ENCODE results near the gene TOGARAM2. TPM values are rescaled to one million over a fixed set of nuclear protein-coding genes. Genes with fewer than 3 reads are reported as not detected.

Gene TOGARAM2
- polyA plus RNA-seq, 4 donors: under 0.01 to 1.1 (median 0.79) TPM

- FAIRE-seq (no peak), DNase-seq (no peak)
- Histone ChIP-seq H3K9me3 (ENCODE audit: control insufficient read depth in 2 of 2, insufficient read depth in 1 of 2, low read depth in 1 of 2, low read length in 1 of 2) (no peaks in the 10 kb centered on the region), H3K4me3 (ENCODE audit: low read depth in 1 of 3, low read length in 3 of 3) (no peak overlapping the region), H3K27me3 (ENCODE audit: control insufficient read depth in 3 of 3, insufficient read depth in 3 of 3, low read length in 3 of 3) (no peaks in the 10 kb centered on the region), H3K27ac (ENCODE audit: low read depth in 1 of 3, low read length in 2 of 3) (no peak overlapping the region), H3K4me1 (ENCODE audit: control insufficient read depth in 3 of 3, insufficient read depth in 2 of 3, low read depth in 1 of 3, low read length in 2 of 3) (no peaks in the 10 kb centered on the region), H3K36me3 (ENCODE audit: control insufficient read depth in 3 of 3, insufficient read depth in 2 of 3, low read depth in 1 of 3, low read length in 3 of 3) (no peaks in the 10 kb centered on the region)
- 24 to 42% (median 34%) methylated on average over 7 of the region's 7 CpGs for WGBS, 3 donors
Measured at GRCh38 chr2:29066997-29067605, 86.0 kb downstream of the TOGARAM2 start.

DNA sequence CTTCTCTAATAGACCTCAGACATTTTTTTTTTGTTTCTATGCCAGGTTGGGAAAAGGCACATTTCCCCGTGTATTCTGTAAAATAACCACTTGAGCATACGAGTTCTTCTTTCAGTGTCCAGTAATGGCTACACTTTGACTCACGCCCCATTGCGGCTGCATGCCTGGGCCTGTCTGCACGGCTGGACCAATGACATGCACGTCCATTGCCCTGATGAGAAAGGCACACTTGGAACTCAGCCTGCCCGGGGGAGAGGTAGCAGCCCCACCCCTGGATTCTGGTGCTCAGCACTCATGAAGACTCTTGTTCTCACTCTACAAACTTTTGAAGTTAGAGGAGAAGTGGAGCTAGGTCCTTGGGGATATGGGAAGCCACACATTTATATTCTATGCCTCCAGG, 87.4 kb downstream of the TOGARAM2 start:
- Histone ChIP-seq H3K27me3 (ENCODE audit: control insufficient read depth in 3 of 3, insufficient read depth in 3 of 3, low read length in 3 of 3) (no peaks in the 10 kb centered on the region), H3K4me1 (ENCODE audit: control insufficient read depth in 3 of 3, insufficient read depth in 2 of 3, low read depth in 1 of 3, low read length in 2 of 3) (no peaks in the 10 kb centered on the region), H3K9me3 (ENCODE audit: control insufficient read depth in 2 of 2, insufficient read depth in 1 of 2, low read depth in 1 of 2, low read length in 1 of 2) (no peaks in the 10 kb centered on the region), H3K36me3 (ENCODE audit: control insufficient read depth in 3 of 3, insufficient read depth in 2 of 3, low read depth in 1 of 3, low read length in 3 of 3) (no peaks in the 10 kb centered on the region), H3K4me3 (ENCODE audit: low read depth in 1 of 3, low read length in 3 of 3) (no peak overlapping the region), H3K27ac (ENCODE audit: low read depth in 1 of 3, low read length in 2 of 3) (no peak overlapping the region)
- DNase-seq: no peak
- no peak for FAIRE-seq
- 80 to 87% (median 81%) methylated on average over 7 of the region's 7 CpGs for WGBS, 3 donors

DNA sequence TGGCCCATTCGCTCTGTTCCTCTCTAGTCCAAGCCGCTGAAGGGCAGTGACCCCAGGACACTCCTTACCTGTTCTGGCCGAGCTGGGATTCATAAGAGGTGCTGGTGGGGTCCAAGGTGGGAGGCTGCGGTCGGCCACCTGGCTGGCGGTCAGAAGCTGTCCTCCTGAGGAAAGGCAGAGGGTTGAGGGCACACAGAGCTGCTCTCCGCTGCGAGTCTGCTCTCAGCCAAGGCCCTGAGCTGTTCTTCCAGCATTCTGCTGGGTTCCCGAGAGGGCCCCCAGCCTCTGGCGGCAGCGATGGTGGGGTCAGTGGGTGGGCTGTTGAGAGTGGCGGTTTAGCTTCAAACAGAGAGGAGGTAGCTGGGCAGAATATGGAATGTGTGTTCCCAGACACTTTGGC, 89.4 kb downstream of the TOGARAM2 start:
- Histone ChIP-seq H3K4me3 (ENCODE audit: low read depth in 1 of 3, low read length in 3 of 3) (no peak overlapping the region), H3K4me1 (ENCODE audit: control insufficient read depth in 3 of 3, insufficient read depth in 2 of 3, low read depth in 1 of 3, low read length in 2 of 3) (no peaks in the 10 kb centered on the region), H3K27me3 (ENCODE audit: control insufficient read depth in 3 of 3, insufficient read depth in 3 of 3, low read length in 3 of 3) (no peaks in the 10 kb centered on the region), H3K9me3 (ENCODE audit: control insufficient read depth in 2 of 2, insufficient read depth in 1 of 2, low read depth in 1 of 2, low read length in 1 of 2) (no peaks in the 10 kb centered on the region), H3K27ac (ENCODE audit: low read depth in 1 of 3, low read length in 2 of 3) (no peak overlapping the region), H3K36me3 (ENCODE audit: control insufficient read depth in 3 of 3, insufficient read depth in 2 of 3, low read depth in 1 of 3, low read length in 3 of 3) (no peaks in the 10 kb centered on the region)
- no peak for DNase-seq
- WGBS, 3 donors: 80 to 94% (median 88%) methylated on average over 12 of the region's 12 CpGs
- no peak for FAIRE-seq

DNA sequence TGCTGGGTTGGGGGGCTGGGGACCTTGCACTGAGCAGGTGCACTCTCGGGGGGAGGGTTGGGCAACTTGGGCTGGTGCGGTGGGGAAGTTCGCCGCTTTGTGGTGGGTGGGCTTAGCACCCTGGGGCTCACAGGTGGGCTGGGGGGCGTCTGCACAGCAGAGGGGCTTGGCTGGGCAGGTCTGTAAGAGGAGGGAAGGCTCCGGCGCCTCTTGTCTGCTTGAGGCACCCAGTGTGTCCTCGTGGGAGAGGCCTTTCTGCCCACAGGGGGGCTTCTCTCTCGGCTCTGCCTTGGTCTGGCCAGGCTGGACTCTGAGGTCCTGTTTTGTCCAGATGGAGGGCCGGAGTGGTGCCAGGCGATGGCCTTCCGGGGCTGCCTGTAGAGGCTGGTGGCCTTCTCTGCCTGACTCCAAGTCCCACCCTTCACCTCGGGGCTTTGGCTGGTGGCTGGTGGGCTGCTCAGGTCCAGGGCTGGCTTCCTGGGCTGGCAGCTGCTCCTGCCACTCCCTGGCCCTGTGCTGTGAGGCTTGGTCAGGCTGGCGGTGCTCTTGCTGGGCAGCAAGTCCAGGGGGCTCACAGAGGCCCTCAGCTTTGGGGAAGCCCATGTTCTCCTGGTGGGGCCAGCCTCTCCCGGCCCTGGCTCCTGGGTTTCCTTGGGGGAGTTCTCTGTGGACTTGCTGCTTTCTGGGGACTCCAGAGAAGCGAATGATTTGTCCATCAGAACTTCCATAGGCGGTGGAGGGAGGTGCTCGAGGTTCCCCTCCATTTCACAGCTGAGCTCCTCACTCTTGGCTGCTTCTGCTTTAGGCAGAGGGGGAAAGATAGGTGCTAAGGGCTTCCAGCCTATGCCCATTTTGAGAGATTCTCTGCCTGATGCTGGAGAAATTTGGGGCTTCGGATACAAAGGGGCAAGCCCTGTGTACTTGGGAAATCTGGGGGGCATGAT, 90.2 kb downstream of the TOGARAM2 start:
- Histone ChIP-seq H3K4me3 (ENCODE audit: low read depth in 1 of 3, low read length in 3 of 3) (no peak overlapping the region), H3K9me3 (ENCODE audit: control insufficient read depth in 2 of 2, insufficient read depth in 1 of 2, low read depth in 1 of 2, low read length in 1 of 2) (no peaks in the 10 kb centered on the region), H3K36me3 (ENCODE audit: control insufficient read depth in 3 of 3, insufficient read depth in 2 of 3, low read depth in 1 of 3, low read length in 3 of 3) (no peaks in the 10 kb centered on the region), H3K4me1 (ENCODE audit: control insufficient read depth in 3 of 3, insufficient read depth in 2 of 3, low read depth in 1 of 3, low read length in 2 of 3) (no peaks in the 10 kb centered on the region), H3K27me3 (ENCODE audit: control insufficient read depth in 3 of 3, insufficient read depth in 3 of 3, low read length in 3 of 3) (no peaks in the 10 kb centered on the region), H3K27ac (ENCODE audit: low read depth in 1 of 3, low read length in 2 of 3) (no peak overlapping the region)
- DNase-seq: no peak
- FAIRE-seq: no peak
- 79 to 87% (median 81%) methylated on average over 19 of the region's 19 CpGs for WGBS, 3 donors

DNA sequence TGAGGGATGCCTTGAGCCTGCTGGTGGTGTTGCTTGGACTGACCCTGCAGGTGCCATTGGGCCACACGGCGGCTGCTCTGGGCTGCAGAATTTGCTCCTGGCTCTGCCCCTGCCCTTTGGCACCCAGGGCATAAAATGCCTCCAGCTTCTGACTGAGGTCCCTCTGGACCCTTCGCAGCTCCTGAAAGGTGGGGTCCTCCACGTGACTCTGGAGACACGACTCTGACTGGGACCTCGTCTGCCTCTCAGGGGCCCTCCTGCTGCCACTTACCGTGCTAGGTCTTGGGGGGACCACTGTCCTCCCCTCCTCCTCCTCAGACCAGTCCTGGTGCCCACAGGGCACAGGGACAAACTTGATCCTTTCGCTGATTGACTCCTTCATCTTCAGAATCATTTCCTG, 91.2 kb downstream of the TOGARAM2 start:
- FAIRE-seq: no peak
- Histone ChIP-seq H3K4me3 (ENCODE audit: low read depth in 1 of 3, low read length in 3 of 3) (no peak overlapping the region), H3K27ac (ENCODE audit: low read depth in 1 of 3, low read length in 2 of 3) (no peak overlapping the region), H3K27me3 (ENCODE audit: control insufficient read depth in 3 of 3, insufficient read depth in 3 of 3, low read length in 3 of 3) (no peaks in the 10 kb centered on the region), H3K9me3 (ENCODE audit: control insufficient read depth in 2 of 2, insufficient read depth in 1 of 2, low read depth in 1 of 2, low read length in 1 of 2) (no peaks in the 10 kb centered on the region), H3K36me3 (ENCODE audit: control insufficient read depth in 3 of 3, insufficient read depth in 2 of 3, low read depth in 1 of 3, low read length in 3 of 3) (no peaks in the 10 kb centered on the region), H3K4me1 (ENCODE audit: control insufficient read depth in 3 of 3, insufficient read depth in 2 of 3, low read depth in 1 of 3, low read length in 2 of 3) (no peaks in the 10 kb centered on the region)
- WGBS, 3 donors: 76 to 85% (median 83%) methylated on average over 8 of the region's 8 CpGs
- no peak for DNase-seq

GRCh38 chr2:29072971-29073725, 92.0 kb downstream of the TOGARAM2 start:
- Histone ChIP-seq H3K27me3 (ENCODE audit: control insufficient read depth in 3 of 3, insufficient read depth in 3 of 3, low read length in 3 of 3) (no peaks in the 10 kb centered on the region), H3K4me3 (ENCODE audit: low read depth in 1 of 3, low read length in 3 of 3) (no peak overlapping the region), H3K27ac (ENCODE audit: low read depth in 1 of 3, low read length in 2 of 3) (no peak overlapping the region), H3K36me3 (ENCODE audit: control insufficient read depth in 3 of 3, insufficient read depth in 2 of 3, low read depth in 1 of 3, low read length in 3 of 3) (no peaks in the 10 kb centered on the region), H3K9me3 (ENCODE audit: control insufficient read depth in 2 of 2, insufficient read depth in 1 of 2, low read depth in 1 of 2, low read length in 1 of 2) (no peaks in the 10 kb centered on the region), H3K4me1 (ENCODE audit: control insufficient read depth in 3 of 3, insufficient read depth in 2 of 3, low read depth in 1 of 3, low read length in 2 of 3) (no peaks in the 10 kb centered on the region)
- DNase-seq (no peak), FAIRE-seq (no peak)
- WGBS, 3 donors: 69 to 81% (median 69%) methylated on average over 12 of the region's 12 CpGs

DNA sequence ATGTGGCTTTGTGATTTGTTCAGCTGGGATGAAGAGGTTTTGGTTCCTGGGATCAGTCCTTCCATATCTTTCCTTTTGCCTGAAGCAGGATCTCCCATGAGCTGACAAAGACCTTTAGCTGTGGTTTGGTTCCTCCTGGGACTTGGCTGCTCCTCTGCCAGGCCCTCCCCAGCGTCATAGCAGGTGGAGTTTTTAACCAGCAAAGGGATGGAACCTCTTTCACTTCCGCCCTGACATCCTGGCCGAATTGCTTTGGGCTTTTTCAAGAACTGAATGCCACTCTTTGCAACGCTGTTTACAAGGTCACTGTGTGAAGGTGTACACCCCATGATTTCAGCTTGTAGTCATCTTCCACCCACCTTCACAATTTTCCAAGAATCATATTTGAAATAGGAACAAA, 92.8 kb downstream of the TOGARAM2 start:
- FAIRE-seq (no peak), DNase-seq (no peak)
- Histone ChIP-seq H3K9me3 (ENCODE audit: control insufficient read depth in 2 of 2, insufficient read depth in 1 of 2, low read depth in 1 of 2, low read length in 1 of 2) (no peaks in the 10 kb centered on the region), H3K36me3 (ENCODE audit: control insufficient read depth in 3 of 3, insufficient read depth in 2 of 3, low read depth in 1 of 3, low read length in 3 of 3) (no peaks in the 10 kb centered on the region), H3K4me3 (ENCODE audit: low read depth in 1 of 3, low read length in 3 of 3) (no peak overlapping the region), H3K27ac (ENCODE audit: low read depth in 1 of 3, low read length in 2 of 3) (no peak overlapping the region), H3K27me3 (ENCODE audit: control insufficient read depth in 3 of 3, insufficient read depth in 3 of 3, low read length in 3 of 3) (no peaks in the 10 kb centered on the region), H3K4me1 (ENCODE audit: control insufficient read depth in 3 of 3, insufficient read depth in 2 of 3, low read depth in 1 of 3, low read length in 2 of 3) (no peaks in the 10 kb centered on the region)
- 66 to 73% (median 73%) methylated on average over 4 of the region's 4 CpGs for WGBS, 3 donors

DNA sequence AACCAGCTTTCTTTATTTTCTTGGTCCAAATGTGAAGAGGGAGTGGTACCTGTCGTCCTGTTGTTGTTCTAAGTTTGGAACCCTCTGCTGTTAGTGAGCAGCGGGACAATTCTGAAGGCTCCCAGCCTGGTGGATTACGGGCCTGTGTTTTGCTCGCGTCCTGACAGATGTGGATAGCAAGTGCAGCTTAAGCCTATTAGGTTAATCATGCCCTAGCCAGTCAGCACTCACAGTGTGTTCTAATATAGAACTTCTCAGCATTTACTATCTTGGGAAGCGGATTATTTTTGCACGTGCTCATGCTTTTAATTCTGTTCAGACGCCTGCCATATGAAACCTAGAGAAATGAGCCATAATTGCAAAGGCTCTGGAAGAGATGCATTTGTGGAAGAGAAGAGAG, 93.3 kb downstream of the TOGARAM2 start, which contains the start of gene PCARE:
TSS of gene PCARE (minus strand) at position 113 of the 400 bp plus-strand sequence. CDS start 262 bp downstream, outside the sequence.
- DNase-seq (no peak), FAIRE-seq (no peak)
- Histone ChIP-seq H3K27ac (ENCODE audit: low read depth in 1 of 3, low read length in 2 of 3) (no peak within 1 kb of the TSS), H3K9me3 (ENCODE audit: control insufficient read depth in 2 of 2, insufficient read depth in 1 of 2, low read depth in 1 of 2, low read length in 1 of 2) (no peaks in the 10 kb centered on the region), H3K27me3 (ENCODE audit: control insufficient read depth in 3 of 3, insufficient read depth in 3 of 3, low read length in 3 of 3) (no peaks in the 10 kb centered on the region), H3K4me1 (ENCODE audit: control insufficient read depth in 3 of 3, insufficient read depth in 2 of 3, low read depth in 1 of 3, low read length in 2 of 3) (no peaks in the 10 kb centered on the region), H3K36me3 (ENCODE audit: control insufficient read depth in 3 of 3, insufficient read depth in 2 of 3, low read depth in 1 of 3, low read length in 3 of 3) (no peaks in the 10 kb centered on the region), H3K4me3 (ENCODE audit: low read depth in 1 of 3, low read length in 3 of 3) (no peak within 1 kb of the TSS)
- 86 to 90% (median 88%) methylated on average over 8 of the region's 8 CpGs for WGBS, 3 donors

All from small intestine (tissue), 7 donors.